Measurements from ENCODE around the gene SLC7A1.

- TF ChIP-seq CTCF (IDR thresholded peaks at IDR 0.05) (no peak), POLR2A (IDR thresholded peaks at IDR 0.05) (no peak)
These were observed 48.3 kb downstream of the SLC7A1 start for GRCh38 chr13:29547153-29547552.
